HepG2 (cell line): ENCODE data around the gene TF. TPM values are rescaled to one million over a fixed set of nuclear protein-coding genes. Genes with fewer than 3 reads are reported as not detected.

Source experiments
- BRD4 ChIP-seq: sonication (generic); formaldehyde crosslinking; IDR thresholded peaks from 2 replicates; pipeline ENCODE4 v1.4.0; 2020; ENCODE audit warnings: missing genetic modification reagents
- EEA1 ChIP-seq: sonication (generic); formaldehyde crosslinking; IDR thresholded peaks from 2 replicates; pipeline ENCODE4 v1.5.1; 2020; ENCODE audit warnings: mild to moderate bottlenecking, missing genetic modification reagents, borderline replicate concordance
- ELF3 ChIP-seq: IDR thresholded peaks from 2 replicates; pipeline ENCODE4 v1.6.1; 2016; ENCODE audit warnings: missing genetic modification reagents, missing compliant biosample characterization
- ERF ChIP-seq: IDR thresholded peaks from 2 replicates; pipeline ENCODE4 v1.6.1; 2018; ENCODE audit warnings: missing biosample characterization, missing genetic modification reagents
- FOXA3 ChIP-seq: IDR thresholded peaks from 2 replicates; pipeline ENCODE4 v1.6.1; 2016; ENCODE audit warnings: missing genetic modification reagents, missing compliant biosample characterization
- HDAC2 ChIP-seq: sonication (generic); formaldehyde crosslinking; IDR thresholded peaks from 2 replicates; pipeline ENCODE4 v1.4.0; 2020; ENCODE audit warnings: missing genetic modification reagents
- HES4 ChIP-seq: sonication (generic); formaldehyde crosslinking; IDR thresholded peaks from 2 replicates; pipeline ENCODE4 v1.9.0; 2021; ENCODE audit warnings: mild to moderate bottlenecking, missing genetic modification reagents, borderline replicate concordance
- JUND ChIP-seq: sonication (generic); formaldehyde crosslinking; IDR thresholded peaks from 2 replicates; pipeline ENCODE4 v1.8.0; 2022; ENCODE audit warnings: mild to moderate bottlenecking, missing genetic modification reagents
- KDM5B ChIP-seq: sonication (generic); formaldehyde crosslinking; IDR thresholded peaks from 2 replicates; pipeline ENCODE4 v1.4.0; 2020; ENCODE audit warnings: missing genetic modification reagents, mild to moderate bottlenecking, borderline replicate concordance
- MED1 ChIP-seq: sonication (generic); formaldehyde crosslinking; IDR thresholded peaks from 2 replicates; pipeline ENCODE4 v1.4.0; 2020; ENCODE audit warnings: missing genetic modification reagents
- MEF2D ChIP-seq: sonication (generic); formaldehyde crosslinking; IDR thresholded peaks from 2 replicates; pipeline ENCODE4 v1.5.1; 2020; ENCODE audit warnings: mild to moderate bottlenecking, missing genetic modification reagents
- MEIS2 ChIP-seq: sonication (generic); formaldehyde crosslinking; IDR thresholded peaks from 2 replicates; pipeline ENCODE4 v1.9.0; 2021; ENCODE audit warnings: mild to moderate bottlenecking, missing genetic modification reagents
- MLLT10 ChIP-seq: sonication (generic); formaldehyde crosslinking; IDR thresholded peaks from 2 replicates; pipeline ENCODE4 v1.4.0; 2020; ENCODE audit warnings: missing genetic modification reagents
- MTA1 ChIP-seq: sonication (generic); formaldehyde crosslinking; IDR thresholded peaks from 2 replicates; pipeline ENCODE4 v1.4.0; 2020; ENCODE audit warnings: missing genetic modification reagents, mild to moderate bottlenecking, borderline replicate concordance
- NCOR1 ChIP-seq: fragments of 200-600 bp; sonication (generic); IDR thresholded peaks from 2 replicates; pipeline ENCODE4 v1.7.0; 2017; ENCODE audit warnings: antibody characterized with exemption, low read length, borderline replicate concordance
- NFIB ChIP-seq: sonication (generic); formaldehyde crosslinking; IDR thresholded peaks from 2 replicates; pipeline ENCODE4 v1.9.0; 2021; ENCODE audit warnings: missing genetic modification reagents, mild to moderate bottlenecking, borderline replicate concordance
- PLRG1 ChIP-seq: fragments of 450-650 bp; conservative IDR thresholded peaks from 2 replicates; pipeline ENCODE4 v1.6.1; 2016
- SMAD3 ChIP-seq: sonication (generic); formaldehyde crosslinking; IDR thresholded peaks from 2 replicates; pipeline ENCODE4 v1.4.0; 2020; ENCODE audit warnings: missing genetic modification reagents
- SNAI1 ChIP-seq: sonication (generic); formaldehyde crosslinking; IDR thresholded peaks from 2 replicates; pipeline ENCODE4 v1.5.0; 2020; ENCODE audit warnings: mild to moderate bottlenecking, missing genetic modification reagents, borderline replicate concordance
- SOX5 ChIP-seq: IDR thresholded peaks from 2 replicates; pipeline ENCODE4 v1.6.1; 2016; ENCODE audit warnings: borderline replicate concordance
- SOX6 ChIP-seq, 2 experiments: fragments of 450-650 bp in 1 of 2; sonication (generic) in 1 of 2; formaldehyde crosslinking in 1 of 2; IDR thresholded peaks; 2 replicates each; pipeline versions ENCODE4 v1.4.0 to v1.6.1; 2017 to 2020; ENCODE audit warnings: antibody characterized with exemption in 1 of 2, mild to moderate bottlenecking in 1 of 2, missing genetic modification reagents in 1 of 2
- ZBTB42 ChIP-seq: sonication (generic); formaldehyde crosslinking; IDR thresholded peaks from 2 replicates; pipeline ENCODE4 v1.5.0; 2020; ENCODE audit warnings: mild to moderate bottlenecking, missing genetic modification reagents
- ZIK1 ChIP-seq: sonication (generic); formaldehyde crosslinking; IDR thresholded peaks from 2 replicates; pipeline ENCODE4 v1.5.0; 2020; ENCODE audit warnings: mild to moderate bottlenecking, low read depth, missing genetic modification reagents, borderline replicate concordance
- ZNF124 ChIP-seq: sonication (generic); formaldehyde crosslinking; IDR thresholded peaks from 2 replicates; pipeline ENCODE4 v1.4.0; 2020; ENCODE audit warnings: missing genetic modification reagents
- ZNF264 ChIP-seq: sonication (generic); formaldehyde crosslinking; IDR thresholded peaks from 2 replicates; pipeline ENCODE4 v1.4.0; 2020; ENCODE audit warnings: missing genetic modification reagents
- ZNF343 ChIP-seq: sonication (generic); formaldehyde crosslinking; IDR thresholded peaks from 2 replicates; pipeline ENCODE4 v1.4.0; 2020; ENCODE audit warnings: mild to moderate bottlenecking, missing genetic modification reagents
- ZNF350 ChIP-seq: sonication (generic); formaldehyde crosslinking; IDR thresholded peaks from 2 replicates; pipeline ENCODE4 v1.4.0; 2020; ENCODE audit warnings: mild to moderate bottlenecking, low read depth, missing genetic modification reagents, borderline replicate concordance
- ZNF496 ChIP-seq: sonication (generic); formaldehyde crosslinking; IDR thresholded peaks from 2 replicates; pipeline ENCODE4 v1.8.1; 2023; ENCODE audit warnings: mild to moderate bottlenecking, moderate library complexity, missing genetic modification reagents; ENCODE audit not compliant: insufficient replicate concordance
- ZNF569 ChIP-seq: sonication (generic); formaldehyde crosslinking; IDR thresholded peaks from 2 replicates; pipeline ENCODE4 v1.5.0; 2020; ENCODE audit warnings: mild to moderate bottlenecking, missing genetic modification reagents, moderate library complexity, borderline replicate concordance
- ZSCAN25 ChIP-seq: sonication (generic); formaldehyde crosslinking; IDR thresholded peaks from 2 replicates; pipeline ENCODE4 v1.8.0; 2022; ENCODE audit warnings: mild to moderate bottlenecking, missing genetic modification reagents
- polyA plus RNA-seq, 8 experiments: library from polyadenylated mRNA; depleted of rRNA in 3 of 8; stranded (reverse) in 7 of 8; unstranded in 1 of 8; fragments of >200 nt; fragmentation: Illumina TruSeq in 4 of 8; extraction: Trizol in 4 of 8; gene quantifications; 2 replicates each; pipeline versions ENCODE4 v1.2.1 to v1.2.3, GENCODE V29; 2011 to 2016; ENCODE audit warnings: low read depth in 4 of 8, missing spikeins in 1 of 8, mixed read lengths in 1 of 8; ENCODE audit not compliant: insufficient read depth in 1 of 8
- total RNA-seq, 5 experiments: library from RNA; depleted of rRNA; stranded (reverse); fragments of >200 nt; fragmentation: Illumina TruSeq; extraction: Trizol; gene quantifications; 2 replicates each; pipeline ENCODE4 v1.2.3, GENCODE V29; 2016; ENCODE audit warnings: low read depth in 1 of 5
- TF ChIP-seq, protein P1 (sequence below): sonication (generic); formaldehyde crosslinking; IDR thresholded peaks from 2 replicates; pipeline ENCODE4 v1.5.0; 2020; ENCODE audit warnings: missing genetic modification reagents
- TF ChIP-seq, protein P2 (sequence below), 2 experiments: sonication (generic) in 1 of 2; formaldehyde crosslinking in 1 of 2; IDR thresholded peaks; 2 replicates each; pipeline versions ENCODE4 v1.5.1 to v1.6.1; 2011 to 2020; ENCODE audit warnings: borderline replicate concordance in 1 of 2, low read depth in 1 of 2, low read length in 1 of 2, mild to moderate bottlenecking in 1 of 2, missing genetic modification reagents in 1 of 2, moderate library complexity in 1 of 2

Gene TF
- total and polyA plus RNA-seq, 2 of the 13 experiments (the other 11 are each of a cell fraction or from before 2014, with no cell fraction given) = 10,074 to 11,821 TPM

DNA sequence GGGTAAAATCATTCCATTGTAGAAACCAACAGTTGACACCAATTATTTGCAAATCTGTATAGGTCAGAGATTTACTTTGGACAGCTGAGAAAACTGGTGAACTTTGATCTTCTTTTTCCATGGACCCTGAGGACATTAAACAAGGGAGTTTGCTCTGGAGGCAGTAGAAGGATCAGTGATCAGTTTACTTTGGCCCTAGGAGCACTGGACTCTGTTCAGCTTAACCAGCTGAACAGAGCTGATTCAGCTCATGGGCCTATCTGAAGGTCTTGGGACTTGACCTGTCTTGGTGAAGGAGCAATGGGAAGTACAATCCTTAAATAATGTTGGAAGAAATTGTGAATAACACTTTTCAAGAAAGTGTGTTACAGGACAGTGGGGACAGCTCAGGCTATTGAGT, 15.2 kb upstream of the TF start (continued):
- TF ChIP-seq, protein P1, sequence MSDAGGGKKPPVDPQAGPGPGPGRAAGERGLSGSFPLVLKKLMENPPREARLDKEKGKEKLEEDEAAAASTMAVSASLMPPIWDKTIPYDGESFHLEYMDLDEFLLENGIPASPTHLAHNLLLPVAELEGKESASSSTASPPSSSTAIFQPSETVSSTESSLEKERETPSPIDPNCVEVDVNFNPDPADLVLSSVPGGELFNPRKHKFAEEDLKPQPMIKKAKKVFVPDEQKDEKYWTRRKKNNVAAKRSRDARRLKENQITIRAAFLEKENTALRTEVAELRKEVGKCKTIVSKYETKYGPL (CRISPR knock-in tag) = no peak
- TF ChIP-seq NCOR1 (peak; percentile 99), ZNF124 (CRISPR knock-in tag) (no peak), ZNF496 (CRISPR knock-in tag) (no peak), HDAC2 (CRISPR knock-in tag) (peak; percentile 90), ZNF264 (CRISPR knock-in tag) (peak; percentile 81; the same call in 1 of the 2 replicates), ZIK1 (CRISPR knock-in tag) (no peak), MEF2D (CRISPR knock-in tag) (peak; percentile 83), ZBTB42 (no peak), SOX6 (IDR thresholded peaks at IDR 0.05) (no peak), SOX6 (CRISPR knock-in tag; IDR thresholded peaks at IDR 0.05) (peak; percentile 93), ZSCAN25 (no peak), ZNF569 (CRISPR knock-in tag) (no peak), PLRG1 (no peak), ZNF343 (CRISPR knock-in tag) (no peak), SMAD3 (CRISPR knock-in tag) (peak; percentile 69; the same call in 1 of the 2 replicates), BRD4 (CRISPR knock-in tag) (no peak), ELF3 (CRISPR knock-in tag) (peak; percentile 61), KDM5B (CRISPR knock-in tag) (no peak), SNAI1 (CRISPR knock-in tag) (no peak), NFIB (no peak), ERF (CRISPR knock-in tag) (peak; percentile 57; the same call in 1 of the 2 replicates), JUND (no peak), MEIS2 (CRISPR knock-in tag) (0 out of 2 replicates have a peak, but pooled peaks have one; percentile 37), MED1 (CRISPR knock-in tag) (peak; percentile 93), SOX5 (peak; percentile 90), ZNF350 (no peak), MTA1 (CRISPR knock-in tag) (no peak), MLLT10 (CRISPR knock-in tag) (no peak), EEA1 (no peak), HES4 (CRISPR knock-in tag) (no peak), FOXA3 (peak; percentile 94)
- TF ChIP-seq, protein P2, sequence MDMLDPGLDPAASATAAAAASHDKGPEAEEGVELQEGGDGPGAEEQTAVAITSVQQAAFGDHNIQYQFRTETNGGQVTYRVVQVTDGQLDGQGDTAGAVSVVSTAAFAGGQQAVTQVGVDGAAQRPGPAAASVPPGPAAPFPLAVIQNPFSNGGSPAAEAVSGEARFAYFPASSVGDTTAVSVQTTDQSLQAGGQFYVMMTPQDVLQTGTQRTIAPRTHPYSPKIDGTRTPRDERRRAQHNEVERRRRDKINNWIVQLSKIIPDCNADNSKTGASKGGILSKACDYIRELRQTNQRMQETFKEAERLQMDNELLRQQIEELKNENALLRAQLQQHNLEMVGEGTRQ (IDR thresholded peaks at IDR 0.05; ENCODE audit: low read depth, low read length) = no peak
- TF ChIP-seq, protein P2 (CRISPR knock-in tag; IDR thresholded peaks at IDR 0.05; ENCODE audit: borderline replicate concordance) = no peak
